NOMO-1 (cell line): ENCODE data around the gene KIR2DL1.
"Not testable (repeated sequence)": the region's sequence is repeated elsewhere in the genome, so short reads cannot be mapped to it uniquely, and the experiment has no call there.

ENCODE experiments used
- DNase-seq, 2 experiments: peaks; one replicate each; lab custom pipeline; 2025; ENCODE audit not compliant: unreplicated experiment in 2 of 2; lab: John Stamatoyannopoulos, UW

The KIR2DL1 gene

GRCh38 chr19:54771018-54771960 is 1.7 kb downstream of the KIR2DL1 start:
- not testable (repeated sequence) for DNase-seq

DNA sequence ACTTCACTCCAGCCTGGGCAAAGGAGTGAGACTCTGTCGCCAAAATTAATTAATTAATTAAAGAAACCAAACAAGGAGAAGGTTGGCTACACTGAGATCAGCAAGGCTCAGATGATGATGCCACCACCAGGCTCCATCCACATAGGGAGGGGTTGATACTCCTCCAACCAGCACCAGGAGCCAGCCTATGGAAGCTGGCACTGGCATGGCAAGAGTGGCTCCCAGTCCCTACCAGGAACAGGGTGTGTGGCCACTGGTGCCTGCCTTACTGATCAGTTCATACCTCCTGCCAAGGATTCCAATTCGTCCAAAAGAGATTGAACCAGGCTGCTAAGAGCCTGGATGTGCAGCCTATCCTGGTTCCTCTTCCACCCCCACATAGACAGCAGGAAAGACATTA is 3.1 kb downstream of the KIR2DL1 start:
- DNase-seq = not testable (repeated sequence)

DNA sequence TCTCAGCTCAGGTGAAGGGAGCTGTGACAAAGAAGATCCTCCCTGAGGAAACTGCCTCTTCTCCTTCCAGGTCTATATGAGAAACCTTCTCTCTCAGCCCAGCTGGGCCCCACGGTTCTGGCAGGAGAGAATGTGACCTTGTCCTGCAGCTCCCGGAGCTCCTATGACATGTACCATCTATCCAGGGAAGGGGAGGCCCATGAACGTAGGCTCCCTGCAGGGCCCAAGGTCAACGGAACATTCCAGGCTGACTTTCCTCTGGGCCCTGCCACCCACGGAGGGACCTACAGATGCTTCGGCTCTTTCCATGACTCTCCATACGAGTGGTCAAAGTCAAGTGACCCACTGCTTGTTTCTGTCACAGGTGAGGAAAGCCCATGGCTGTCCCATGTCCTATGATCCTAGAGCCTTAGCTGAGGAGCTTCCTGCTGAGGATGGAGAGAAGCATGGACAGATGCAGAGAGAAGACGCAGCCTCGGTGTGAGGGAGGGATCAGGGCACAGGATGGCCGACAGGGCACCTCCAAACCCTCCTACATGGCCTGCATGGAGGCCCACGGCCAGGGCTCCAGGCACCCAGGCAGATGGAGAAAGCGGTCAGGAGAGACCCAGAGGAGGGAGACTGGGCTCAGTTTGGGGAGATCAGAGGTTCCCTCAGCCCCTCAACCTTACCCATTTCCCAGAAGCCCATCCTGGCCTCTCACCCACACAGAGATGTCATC is 5.7 kb downstream of the KIR2DL1 start:
- DNase-seq = not testable (repeated sequence)

- not testable (repeated sequence) for DNase-seq
These were observed 6.2 kb downstream of the KIR2DL1 start for GRCh38 chr19:54775830-54776229.

- DNase-seq = not testable (repeated sequence)
These were observed 8.3 kb downstream of the KIR2DL1 start for GRCh38 chr19:54777851-54778250.

GRCh38 chr19:54778896-54779295 is 9.3 kb downstream of the KIR2DL1 start:
- DNase-seq = peak in 1 of 2 experiments; percentile 59

DNA sequence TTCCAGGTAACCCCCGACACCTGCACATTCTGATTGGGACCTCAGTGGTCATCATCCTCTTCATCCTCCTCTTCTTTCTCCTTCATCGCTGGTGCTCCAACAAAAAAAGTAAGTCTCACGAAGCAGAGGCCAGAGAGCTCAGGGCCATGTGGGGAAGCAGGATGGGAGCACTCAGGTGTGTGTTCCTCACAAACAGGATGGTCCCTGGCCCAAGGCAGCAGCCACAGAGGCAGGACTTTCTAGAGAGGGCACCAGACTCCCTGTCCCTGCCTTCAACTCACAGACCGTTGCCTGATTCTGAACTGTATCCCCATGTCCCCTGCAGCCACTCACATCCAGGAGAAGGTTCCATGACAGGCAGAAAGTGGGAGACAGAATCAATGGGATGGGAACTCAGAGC is 13.3 kb downstream of the KIR2DL1 start:
- DNase-seq = not testable (repeated sequence)

DNA sequence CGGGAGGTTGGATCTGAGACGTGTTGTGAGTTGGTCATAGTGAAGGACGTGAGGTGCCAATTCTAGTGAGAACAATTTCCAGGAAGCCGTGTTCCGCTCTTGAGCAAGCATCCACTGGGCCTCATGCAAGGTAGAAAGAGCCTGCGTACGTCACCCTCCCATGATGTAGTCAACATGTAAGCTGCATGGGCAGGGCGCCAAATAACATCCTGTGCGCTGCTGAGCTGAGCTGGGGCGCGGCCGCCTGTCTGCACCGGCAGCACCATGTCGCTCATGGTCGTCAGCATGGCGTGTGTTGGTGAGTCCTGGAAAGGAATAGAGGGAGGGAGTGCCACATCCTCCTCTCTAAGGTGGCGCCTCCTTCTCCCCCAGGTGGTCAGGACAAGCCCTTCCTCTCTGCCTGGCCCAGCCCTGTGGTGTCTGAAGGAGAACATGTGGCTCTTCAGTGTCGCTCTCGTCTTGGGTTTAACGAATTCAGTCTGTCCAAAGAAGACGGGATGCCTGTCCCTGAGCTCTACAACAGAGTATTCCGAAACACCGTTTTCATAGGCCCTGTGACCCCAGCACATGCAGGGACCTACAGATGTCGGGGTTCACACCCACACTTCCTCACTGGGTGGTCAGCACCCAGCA is 16.6 kb downstream of the KIR2DL1 start:
- not testable (repeated sequence) for DNase-seq

DNA sequence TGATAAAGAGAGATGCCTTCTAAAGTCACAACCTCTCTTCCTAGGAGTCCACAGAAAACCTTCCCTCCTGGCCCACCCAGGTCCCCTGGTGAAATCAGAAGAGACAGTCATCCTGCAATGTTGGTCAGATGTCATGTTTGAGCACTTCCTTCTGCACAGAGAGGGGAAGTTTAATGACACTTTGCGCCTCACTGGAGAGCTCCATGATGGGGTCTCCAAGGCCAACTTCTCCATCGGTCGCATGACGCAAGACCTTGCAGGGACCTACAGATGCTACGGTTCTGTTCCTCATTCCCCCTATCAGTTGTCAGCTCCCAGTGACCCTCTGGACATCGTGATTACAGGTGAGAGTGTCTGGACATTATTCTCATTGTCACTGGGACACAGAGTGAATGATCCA is 18.6 kb downstream of the KIR2DL1 start:
- peak; percentile 52 to 74 for DNase-seq

GRCh38 chr19:54790711-54791110 is 21.1 kb downstream of the KIR2DL1 start:
- DNase-seq = no peak

- no peak for DNase-seq
These were observed 21.9 kb downstream of the KIR2DL1 start for GRCh38 chr19:54791476-54791875.

DNA sequence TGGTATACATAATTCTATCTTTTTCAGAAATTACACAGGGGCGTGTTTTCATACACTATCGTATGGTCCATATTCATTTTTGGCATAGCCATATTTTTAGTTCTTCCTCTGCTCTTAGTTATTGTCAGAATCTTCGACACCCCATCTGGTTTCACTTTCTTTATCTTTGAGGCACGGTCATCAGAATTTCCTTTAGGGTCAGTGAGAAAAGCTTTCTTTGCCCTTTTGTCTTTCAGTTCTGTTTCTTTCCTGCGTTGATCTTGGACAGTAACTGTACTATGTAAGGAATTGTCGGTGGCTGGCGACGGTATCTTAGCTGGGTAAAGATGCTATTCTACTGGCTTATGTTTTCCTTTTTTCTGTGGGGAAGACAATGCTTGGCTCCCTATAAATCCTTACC is 23.2 kb downstream of the KIR2DL1 start:
- peak; percentile 27 to 53 for DNase-seq

DNA sequence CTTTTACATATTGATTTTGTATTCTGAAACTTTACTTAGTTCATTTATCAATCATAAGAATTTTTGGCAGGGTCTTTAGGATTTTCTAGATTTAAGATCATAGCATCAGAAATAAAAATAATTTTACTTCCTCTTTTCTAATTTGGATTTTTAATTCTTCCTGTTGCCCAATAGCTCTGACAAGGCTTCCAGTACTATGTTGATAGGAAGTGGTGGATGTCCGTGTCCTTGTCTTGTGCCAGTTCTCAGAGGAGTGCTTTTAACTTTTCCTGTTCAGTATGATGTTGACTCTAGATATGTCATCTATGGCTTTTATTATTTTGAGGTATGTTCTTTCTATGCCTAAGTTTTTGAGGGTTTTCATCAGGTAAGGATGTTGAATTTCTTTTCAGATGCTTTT is 26.2 kb downstream of the KIR2DL1 start:
- DNase-seq = peak; percentile 73 to 91

DNA sequence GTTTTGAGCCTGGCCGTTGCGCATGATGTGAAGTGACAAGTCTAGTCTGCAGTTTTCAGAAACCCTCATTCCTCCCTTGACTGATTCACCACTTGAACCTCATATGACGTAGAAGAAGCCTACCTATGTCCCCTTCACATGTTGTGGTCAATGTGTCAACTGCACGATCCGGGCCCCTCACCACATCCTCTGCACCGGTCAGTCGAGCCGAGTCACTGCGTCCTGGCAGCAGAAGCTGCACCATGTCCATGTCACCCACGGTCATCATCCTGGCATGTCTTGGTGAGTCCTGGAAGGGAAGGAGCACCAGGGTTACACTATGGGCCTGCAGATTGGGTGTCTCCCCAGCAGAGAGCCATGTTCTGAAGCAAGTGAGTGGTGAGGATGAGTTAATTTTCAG is 33.8 kb downstream of the KIR2DL1 start, which contains the start of gene KIR2DL4:
KIR2DL4 (plus strand) TSS at position 201 of the 400 bp plus-strand sequence; CDS start at position 243, 42 bp downstream.
- no peak for DNase-seq

DNA sequence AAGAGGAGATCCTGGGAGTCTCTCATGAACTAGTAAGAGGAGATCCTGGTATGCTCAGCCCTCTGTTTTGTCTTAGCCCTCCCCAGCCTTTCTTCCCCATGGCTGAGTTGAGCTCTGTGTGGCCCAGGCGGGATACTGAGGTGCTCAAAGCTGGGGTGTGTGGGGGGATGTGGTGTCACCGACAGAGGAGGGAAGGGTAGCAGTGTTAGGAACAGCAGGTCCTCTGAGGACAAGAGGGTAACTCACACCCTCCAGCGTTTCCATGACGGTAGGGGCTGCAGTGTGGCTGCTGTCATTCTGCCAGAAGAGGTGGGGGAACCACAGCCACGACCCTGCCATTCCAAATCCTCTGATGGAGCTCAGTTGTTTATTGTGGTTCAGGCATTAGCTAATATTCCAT is 34.5 kb downstream of the KIR2DL1 start:
- DNase-seq = no peak

DNA sequence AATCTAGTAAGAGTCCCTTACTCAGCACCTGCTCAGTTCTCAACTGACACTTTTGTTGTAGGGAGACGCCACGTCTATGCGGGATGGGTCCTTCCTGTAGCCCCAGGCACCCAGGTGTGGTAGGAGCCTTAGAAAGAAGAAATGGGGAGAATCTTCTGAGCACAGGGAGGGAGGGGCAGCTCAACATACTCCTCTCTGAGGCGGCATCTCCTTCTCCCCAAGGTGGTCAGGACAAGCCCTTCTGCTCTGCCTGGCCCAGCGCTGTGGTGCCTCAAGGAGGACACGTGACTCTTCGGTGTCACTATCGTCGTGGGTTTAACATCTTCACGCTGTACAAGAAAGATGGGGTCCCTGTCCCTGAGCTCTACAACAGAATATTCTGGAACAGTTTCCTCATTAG is 35.0 kb downstream of the KIR2DL1 start:
- no peak for DNase-seq

- DNase-seq = no peak
These were observed 36.3 kb downstream of the KIR2DL1 start for GRCh38 chr19:54805665-54806515.

DNA sequence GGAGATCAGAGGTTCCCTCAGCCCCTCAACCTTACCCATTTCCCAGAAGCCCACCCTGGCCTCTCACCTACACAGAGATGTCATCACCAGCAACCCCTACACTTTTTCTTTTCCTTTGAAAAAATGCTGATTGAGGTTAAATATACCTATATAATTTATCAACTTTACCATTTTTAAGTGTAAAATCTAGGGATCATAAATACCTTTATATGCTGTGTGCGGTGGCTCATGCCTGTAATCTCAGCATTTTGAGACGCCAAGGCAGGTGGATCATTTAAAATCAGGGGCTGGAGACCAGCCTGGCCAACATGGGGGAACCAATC is 36.9 kb downstream of the KIR2DL1 start:
- no peak for DNase-seq

GRCh38 chr19:54814571-54814970 is 45.0 kb downstream of the KIR2DL1 start:
- DNase-seq = not testable (repeated sequence)

DNA sequence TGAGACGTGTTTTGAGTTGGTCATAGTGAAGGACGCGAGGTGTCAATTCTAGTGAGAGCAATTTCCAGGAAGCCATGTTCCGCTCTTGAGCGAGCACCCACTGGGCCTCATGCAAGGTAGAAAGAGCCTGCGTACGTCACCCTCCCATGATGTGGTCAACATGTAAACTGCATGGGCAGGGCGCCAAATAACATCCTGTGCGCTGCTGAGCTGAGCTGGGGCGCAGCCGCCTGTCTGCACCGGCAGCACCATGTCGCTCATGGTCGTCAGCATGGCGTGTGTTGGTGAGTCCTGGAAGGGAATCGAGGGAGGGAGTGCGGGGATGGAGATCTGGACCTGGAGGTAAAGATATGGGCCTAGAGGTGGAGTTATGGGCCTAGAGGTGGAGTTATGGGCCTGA is 46.7 kb downstream of the KIR2DL1 start, which contains the start of gene KIR3DL1:
KIR3DL1 (plus strand) TSS at position 218 of the 400 bp plus-strand sequence.
- not testable (repeated sequence) for DNase-seq
